Ureter (tissue), 1 donor: ENCODE results near the gene BRIP1. TPM values are rescaled to one million over a fixed set of nuclear protein-coding genes. Genes with fewer than 3 reads are reported as not detected.
"Not testable (repeated sequence)": the region's sequence is repeated elsewhere in the genome, so short reads cannot be mapped to it uniquely, and the experiment has no call there.

Experiments used
- DNase-seq: peaks from one replicate; pipeline ENCODE4 v3.0.0-alpha.2; 2020; ENCODE audit warnings: low spot score
- total RNA-seq: library from RNA; stranded (reverse); gene quantifications from one replicate; pipeline ENCODE4 v1.2.4, GENCODE V29; 2023
- donor health status: DM: yes; HTN: yes; CAD: no.

The BRIP1 gene
- total RNA-seq, 1 donor from 2014 or later: 2.0 TPM

DNA sequence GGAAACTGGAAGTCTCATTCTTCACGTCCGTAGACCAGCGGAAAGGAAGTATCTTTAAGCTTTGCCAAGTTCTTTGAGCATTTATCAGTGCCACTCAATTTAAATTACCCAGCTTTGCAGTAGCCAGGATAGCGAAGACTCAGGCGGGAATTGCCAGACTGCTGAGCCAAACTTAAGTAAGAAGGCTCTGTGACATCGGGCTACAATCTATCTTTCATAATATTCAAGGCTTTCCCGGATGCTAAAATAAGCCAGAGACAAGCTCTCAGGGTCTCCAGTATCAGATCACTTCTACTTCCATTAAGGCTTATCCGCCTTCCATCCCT lies 436 bp upstream of the BRIP1 start:
- DNase-seq: no peak

DNA sequence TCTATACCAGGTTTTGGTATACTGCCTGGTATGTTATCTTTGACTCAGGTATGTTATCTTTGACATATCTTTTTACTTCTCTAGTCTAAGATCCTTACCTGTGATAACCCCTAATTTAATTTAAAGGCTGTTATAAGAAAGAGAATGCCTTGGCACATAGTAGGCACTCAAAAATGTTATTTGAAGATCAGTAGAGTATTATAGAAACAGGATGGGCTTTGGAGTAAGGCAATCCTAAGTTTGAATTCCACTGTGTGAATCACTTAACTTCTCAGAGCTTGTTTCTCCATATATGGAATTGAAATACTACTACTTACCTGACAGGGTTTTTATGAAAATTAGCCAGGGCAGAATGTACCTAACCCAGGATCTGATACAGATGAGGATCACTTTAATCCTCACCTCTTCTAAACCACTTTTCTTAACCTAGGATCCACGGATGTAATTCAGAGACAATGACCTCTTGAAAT lies 1.2 kb downstream of the BRIP1 start:
- DNase-seq: no peak

GRCh38 chr17:61860397-61860796 lies 2.9 kb downstream of the BRIP1 start:
- not testable (repeated sequence) for DNase-seq

DNA sequence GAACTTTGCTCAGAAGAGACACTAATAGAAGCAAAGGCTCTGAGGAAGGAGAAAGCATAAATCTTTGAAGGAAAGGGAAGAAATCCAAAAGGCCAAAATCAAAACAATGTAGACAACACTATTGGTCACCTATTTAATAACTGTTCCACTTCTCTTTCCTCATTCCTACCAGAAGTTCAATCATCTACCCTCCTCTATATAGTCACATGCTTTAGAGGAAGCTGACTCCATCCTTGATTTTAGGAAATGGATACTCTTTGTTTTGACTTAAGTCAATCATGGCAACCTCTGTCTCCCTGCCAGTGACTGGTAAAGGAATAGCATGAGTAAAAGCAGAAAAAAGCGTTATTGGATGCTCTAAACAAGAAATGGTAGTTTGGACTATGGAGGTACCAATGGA lies 7.3 kb downstream of the BRIP1 start:
- DNase-seq: no peak

- no peak for DNase-seq
Observed at GRCh38 chr17:61852857-61853256, 10.5 kb downstream of the BRIP1 start.

DNA sequence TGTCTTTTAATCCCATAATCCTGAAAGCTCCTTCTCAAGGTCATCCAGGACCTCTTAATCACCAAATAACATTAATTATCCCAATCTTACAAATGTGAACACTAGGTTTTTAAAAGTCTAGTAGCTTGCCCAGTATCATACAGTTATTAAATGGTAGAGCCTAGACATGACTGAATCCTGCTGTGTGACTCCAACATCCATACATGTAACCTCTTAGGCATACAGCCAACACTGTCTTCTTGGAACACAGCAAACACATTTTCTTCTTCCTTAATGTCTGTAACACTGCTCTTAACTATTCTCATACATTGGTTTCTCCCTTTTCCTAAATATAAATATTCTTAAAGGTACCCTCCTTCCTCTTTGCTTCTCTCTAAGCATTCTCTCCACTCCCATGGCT lies 13.7 kb downstream of the BRIP1 start:
- no peak for DNase-seq

DNA sequence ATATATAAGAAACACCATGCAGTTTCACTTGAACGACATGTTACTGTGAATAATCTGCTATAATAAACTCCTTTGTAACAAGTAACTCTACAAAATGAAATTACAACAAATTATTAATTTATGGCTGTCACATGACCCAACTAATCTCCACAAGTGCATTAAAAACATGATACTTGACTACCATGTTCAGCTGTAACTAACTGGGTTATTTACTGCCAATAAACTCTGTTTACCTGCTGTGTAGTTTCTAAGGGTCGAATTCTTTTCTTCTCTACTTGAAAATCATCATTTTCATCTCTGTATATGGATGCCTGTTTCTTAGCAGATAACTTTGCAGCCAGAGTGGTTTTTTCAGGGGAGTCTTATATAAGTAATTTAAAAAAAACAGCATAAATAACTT lies 14.4 kb downstream of the BRIP1 start:
- no peak for DNase-seq

DNA sequence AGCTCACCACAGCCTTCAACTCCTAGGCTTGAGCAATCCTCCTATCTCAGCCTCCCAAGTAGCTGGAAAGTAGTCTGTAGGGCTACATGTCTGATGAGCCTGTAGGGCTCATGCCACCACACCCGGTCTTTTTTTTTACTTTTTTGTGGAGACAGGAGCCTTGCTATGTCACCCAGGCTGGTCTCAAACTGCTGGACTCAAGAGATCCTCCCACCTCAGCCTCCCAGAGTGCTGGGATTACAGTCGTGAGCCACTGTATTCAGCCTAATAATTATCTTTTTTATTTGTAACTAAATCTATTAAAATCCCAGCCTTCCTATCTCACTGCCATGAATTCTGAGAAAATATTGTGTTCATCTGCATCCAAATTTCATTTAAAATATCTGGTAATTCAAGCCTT lies 15.1 kb downstream of the BRIP1 start:
- DNase-seq: no peak

- no peak for DNase-seq
Observed at GRCh38 chr17:61847659-61848058, 15.7 kb downstream of the BRIP1 start.

DNA sequence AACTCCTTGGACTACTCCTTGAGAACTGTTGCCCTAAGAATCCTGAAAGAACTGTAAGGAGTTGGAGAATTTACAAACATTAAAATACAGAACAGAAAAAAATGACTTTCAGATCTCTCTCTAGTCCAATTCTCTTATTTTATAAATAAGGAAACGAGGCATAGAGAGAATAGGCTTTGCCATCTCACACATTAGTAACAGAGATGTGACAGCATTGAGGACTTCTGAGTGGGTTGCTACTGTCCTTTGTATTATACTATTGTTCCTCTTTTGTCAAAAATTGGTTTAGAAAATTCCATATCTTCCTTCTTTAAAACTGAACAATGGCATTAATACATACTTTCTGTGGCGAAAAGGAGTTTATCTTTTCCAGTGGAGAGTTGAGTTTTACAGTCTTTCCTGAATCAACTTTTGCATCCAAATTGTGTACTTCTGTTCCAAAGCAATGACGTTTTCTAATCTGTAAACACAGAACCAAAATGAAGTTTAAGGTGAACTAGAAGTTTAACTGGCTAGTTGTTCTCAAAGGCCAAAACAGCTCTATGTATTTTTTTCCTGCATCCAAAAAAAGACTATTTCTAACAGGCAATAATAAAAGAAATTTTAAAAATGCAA lies 16.5 kb downstream of the BRIP1 start:
- no peak for DNase-seq

DNA sequence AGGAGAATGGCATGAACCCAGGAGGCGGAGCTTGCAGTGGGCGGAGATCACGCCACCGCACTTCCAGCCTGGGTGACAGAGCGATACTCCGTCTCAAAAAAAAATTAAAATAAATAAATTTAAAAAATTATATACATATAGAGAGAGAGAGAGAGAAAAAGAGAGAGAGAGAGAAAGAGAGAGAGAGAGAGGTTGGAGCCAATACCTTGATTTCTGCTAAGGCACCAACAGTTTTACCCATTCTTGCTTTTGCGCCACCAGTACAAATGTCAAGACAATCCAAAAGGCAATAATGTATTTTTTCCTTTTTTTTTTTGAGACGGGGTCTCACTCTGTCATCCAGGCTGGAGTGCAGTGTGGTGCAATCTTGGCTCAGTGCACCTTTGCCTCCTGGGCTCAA lies 17.2 kb downstream of the BRIP1 start:
- DNase-seq: no peak

GRCh38 chr17:61843435-61843834 lies 19.9 kb downstream of the BRIP1 start:
- no peak for DNase-seq

GRCh38 chr17:61842899-61843298 lies 20.4 kb downstream of the BRIP1 start:
- no peak for DNase-seq

DNA sequence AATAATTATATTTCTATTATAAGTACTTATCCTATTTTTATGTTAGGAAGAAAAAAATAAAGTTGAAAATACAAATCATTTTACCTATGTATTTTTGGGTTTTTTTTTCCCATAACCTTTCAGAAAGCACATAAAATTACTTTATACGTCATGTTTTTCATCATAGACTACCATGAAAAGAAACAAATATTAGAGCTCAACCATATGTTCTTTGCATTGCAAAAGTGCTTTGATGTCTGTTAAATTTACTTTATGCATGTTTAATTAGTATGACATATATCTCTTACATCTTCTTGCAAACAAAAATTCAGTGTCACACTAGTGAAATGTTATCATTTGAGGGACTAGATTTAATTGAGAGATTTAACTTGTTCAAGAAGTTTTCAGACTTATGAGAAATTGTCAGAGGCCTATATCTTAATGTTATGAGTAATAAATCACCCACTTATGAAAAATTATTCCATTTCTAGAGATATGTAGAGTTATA lies 24.0 kb downstream of the BRIP1 start:
- DNase-seq: no peak

DNA sequence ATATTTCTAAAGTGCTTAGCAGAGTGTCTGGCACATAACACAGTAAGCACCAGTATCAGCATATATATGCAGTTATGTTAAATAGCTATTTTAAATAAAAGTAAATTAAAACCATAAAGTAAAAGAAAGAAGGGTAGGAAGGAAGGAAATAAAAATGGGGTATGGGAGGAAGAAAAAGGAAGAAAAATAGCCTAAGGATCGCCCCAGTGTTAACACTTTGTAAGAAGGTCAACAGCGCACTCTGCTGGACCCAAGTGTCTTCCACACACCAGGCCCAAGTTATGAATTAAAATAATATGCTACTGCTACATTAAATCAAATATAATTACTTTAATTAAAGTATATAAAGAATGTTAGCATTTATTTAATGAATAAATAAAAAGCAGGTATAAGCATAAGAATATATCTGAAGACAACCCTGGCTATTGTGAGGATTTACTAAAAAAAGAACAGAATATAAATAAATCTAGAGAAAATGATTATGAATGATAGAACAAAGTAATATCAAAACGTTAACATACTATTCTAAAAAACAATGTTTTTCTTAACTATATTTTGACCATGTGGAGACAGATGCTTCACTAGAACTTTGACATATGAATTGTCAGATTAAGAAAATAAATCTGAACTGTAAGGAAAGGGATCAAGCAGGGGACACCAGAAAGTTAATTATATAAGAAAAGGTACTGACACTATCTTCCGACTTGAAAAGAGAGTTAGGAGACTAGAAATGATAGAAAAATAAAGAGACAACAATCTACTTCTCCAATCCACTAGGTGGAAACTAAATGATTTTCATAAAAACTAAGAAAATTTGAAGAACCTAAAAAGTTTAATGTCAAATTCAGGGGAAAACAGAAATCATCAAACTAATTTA lies 25.9 kb downstream of the BRIP1 start:
- peak; percentile 55 for DNase-seq

- DNase-seq: no peak
Observed at GRCh38 chr17:61836266-61837174, 26.8 kb downstream of the BRIP1 start.

DNA sequence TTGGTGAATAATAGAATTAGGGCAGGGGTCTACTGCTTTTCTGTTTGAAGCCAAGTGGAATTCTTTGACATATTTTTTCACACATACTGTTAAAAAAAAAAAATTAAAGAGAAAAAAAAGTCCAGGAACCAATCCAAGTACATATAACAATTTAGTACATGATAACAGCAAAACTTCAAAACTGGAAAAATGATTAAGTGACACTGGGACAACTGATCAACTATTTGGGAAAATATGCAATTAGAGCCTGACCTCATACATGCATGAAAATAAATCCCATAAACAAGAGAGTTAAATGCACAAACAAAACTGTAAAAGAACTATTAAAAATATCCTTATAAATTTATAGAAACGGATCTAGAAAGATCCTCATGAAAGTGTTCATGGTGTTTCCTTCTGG lies 27.7 kb downstream of the BRIP1 start:
- no peak for DNase-seq

- DNase-seq: no peak
Observed at GRCh38 chr17:61834610-61835009, 28.7 kb downstream of the BRIP1 start.

GRCh38 chr17:61833536-61834193 lies 29.7 kb downstream of the BRIP1 start:
- DNase-seq: no peak

- DNase-seq: no peak
Observed at GRCh38 chr17:61832463-61832862, 30.9 kb downstream of the BRIP1 start.

DNA sequence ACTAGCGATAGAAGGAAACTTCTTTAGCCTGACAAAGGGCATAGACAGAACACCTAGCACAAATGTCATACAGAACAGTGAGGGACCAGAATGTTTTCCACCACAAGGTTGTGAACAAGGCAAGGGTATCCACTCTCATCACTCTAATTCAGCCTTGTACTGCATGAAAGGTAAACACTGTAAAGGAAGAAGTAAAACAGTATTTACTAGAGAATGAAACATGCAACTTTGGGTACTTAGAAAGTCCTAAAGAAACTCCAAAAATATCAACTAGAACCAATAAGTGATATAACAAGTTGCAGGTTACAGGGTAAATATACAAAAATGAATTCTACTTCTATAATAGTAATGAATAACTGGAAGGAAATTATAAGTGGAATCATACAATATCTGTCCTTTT lies 32.2 kb downstream of the BRIP1 start:
- no peak for DNase-seq

DNA sequence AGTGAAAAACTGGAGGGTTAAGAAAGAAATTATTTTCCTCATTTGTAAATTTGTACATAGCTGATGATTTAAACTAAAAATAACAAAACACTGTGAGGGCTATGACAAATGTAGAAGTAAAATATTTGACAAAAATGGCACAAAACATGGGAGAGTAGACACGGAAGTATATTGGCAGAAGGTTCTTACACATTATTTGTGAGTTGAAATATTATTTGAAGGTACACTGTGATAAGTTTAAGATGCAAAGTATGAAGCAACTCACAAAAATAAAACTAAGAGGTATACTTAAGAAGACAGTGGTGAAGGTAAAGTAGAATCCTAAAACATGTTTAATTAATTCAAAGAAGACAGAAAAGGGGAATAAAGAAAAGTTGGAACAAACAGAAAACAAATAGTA lies 34.6 kb downstream of the BRIP1 start:
- no peak for DNase-seq
